ENCODE measurements around the gene SNX18. TPM values are rescaled to one million over a fixed set of nuclear protein-coding genes. Genes with fewer than 3 reads are reported as not detected.

The SNX18 gene
- total and polyA plus RNA-seq, 8 donors: 15.3 to 39.2 (median 20.0) TPM

GRCh38 chr5:54581831-54582548 is 64.4 kb downstream of the SNX18 start:
- ATAC-seq (peak; percentile 19), DNase-seq (peak in 1 of 4 donors; percentile 40)
- no peak overlapping the region for H3K4me3 ChIP-seq
- no peaks in the 10 kb centered on the region for H3K36me3 ChIP-seq
- peaks cover 0 to 8% of the 10 kb centered on the region in 2 donors for H3K9me3 ChIP-seq
- peaks cover 0 to 19% of the 10 kb centered on the region in 2 donors for H3K4me1 ChIP-seq
- H3K27me3 ChIP-seq: no peaks in the 10 kb centered on the region
- intact Hi-C loops (cut with DNase I): no loop called here
- H3K27ac ChIP-seq: peak overlapping the region in 1 of 2 donors; percentile 63
- no peak for TF ChIP-seq CTCF (IDR thresholded peaks at IDR 0.05)

- TF ChIP-seq CTCF (IDR thresholded peaks at IDR 0.05): no peak
- Histone ChIP-seq H3K4me1 (peaks cover 0 to 17% of the 10 kb centered on the region in 2 donors), H3K4me3 (no peak overlapping the region), H3K27ac (no peak overlapping the region), H3K9me3 (peaks cover 0 to 8% of the 10 kb centered on the region in 2 donors), H3K36me3 (no peaks in the 10 kb centered on the region), H3K27me3 (no peaks in the 10 kb centered on the region)
- intact Hi-C loops (cut with DNase I): no loop called here
- DNase-seq (no peak), ATAC-seq (no peak)
Measured at GRCh38 chr5:54586336-54586735, 68.8 kb downstream of the SNX18 start.

GRCh38 chr5:54589786-54590185 is 72.2 kb downstream of the SNX18 start:
- ATAC-seq: no peak
- TF ChIP-seq CTCF (IDR thresholded peaks at IDR 0.05): no peak
- H3K36me3 ChIP-seq: no peaks in the 10 kb centered on the region
- no peak overlapping the region for H3K27ac ChIP-seq
- no peaks in the 10 kb centered on the region for H3K27me3 ChIP-seq
- intact Hi-C loops (cut with DNase I): no loop called here
- H3K4me1 ChIP-seq: peaks cover 0 to 10% of the 10 kb centered on the region in 2 donors
- DNase-seq: no peak
- no peak overlapping the region for H3K4me3 ChIP-seq
- H3K9me3 ChIP-seq: peaks cover 0 to 8% of the 10 kb centered on the region in 2 donors

- no peak overlapping the region for H3K4me3 ChIP-seq
- TF ChIP-seq CTCF (IDR thresholded peaks at IDR 0.05): no peak
- DNase-seq (no peak), ATAC-seq (peak; percentile 37)
- peaks cover 0 to 8% of the 10 kb centered on the region in 2 donors for H3K9me3 ChIP-seq
- H3K4me1 ChIP-seq: peaks cover 0 to 10% of the 10 kb centered on the region in 2 donors
- H3K27me3 ChIP-seq: no peaks in the 10 kb centered on the region
- intact Hi-C loops (cut with DNase I): no loop called here
- H3K36me3 ChIP-seq: no peaks in the 10 kb centered on the region
- H3K27ac ChIP-seq: peak overlapping the region in 1 of 2 donors; percentile 42
Measured at GRCh38 chr5:54590824-54591223, 73.3 kb downstream of the SNX18 start.

DNA sequence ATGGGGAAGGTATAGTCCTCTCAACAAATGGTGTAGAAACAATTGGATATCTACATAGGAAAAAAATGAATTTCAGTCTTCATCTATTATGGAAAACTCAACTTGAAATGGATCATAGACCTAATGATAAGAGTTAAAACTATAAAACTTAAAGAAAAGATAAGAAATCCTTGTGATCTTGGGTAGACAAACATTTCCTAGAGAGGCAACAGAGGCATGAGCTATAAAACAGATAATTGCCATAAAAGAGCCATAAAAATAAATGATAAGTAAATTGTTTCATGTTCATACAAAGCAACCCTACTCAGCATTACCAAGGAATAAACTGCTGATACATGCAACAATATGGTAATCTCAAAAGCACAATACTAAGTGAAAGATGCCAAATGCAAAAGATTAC is 76.2 kb downstream of the SNX18 start:
- H3K4me1 ChIP-seq: peaks cover 0 to 10% of the 10 kb centered on the region in 2 donors
- DNase-seq (no peak), ATAC-seq (no peak)
- H3K4me3 ChIP-seq: no peak overlapping the region
- H3K27ac ChIP-seq: no peak overlapping the region
- intact Hi-C loops (cut with DNase I): no loop called here
- no peaks in the 10 kb centered on the region for H3K36me3 ChIP-seq
- peaks cover 0 to 11% of the 10 kb centered on the region in 2 donors for H3K9me3 ChIP-seq
- no peak for TF ChIP-seq CTCF (IDR thresholded peaks at IDR 0.05)
- no peaks in the 10 kb centered on the region for H3K27me3 ChIP-seq

Data from left lung (tissue), 10 donors.